BE2C (cell line): Measurements from ENCODE around the gene PPP3CA.

Experiments used
- DNase-seq: peaks from one replicate; pipeline ENCODE4 v3.0.0-alpha.2; 2020
- H3K27me3 ChIP-seq: fragments of 250-450 bp; sonication (Bioruptor Pico); 2 replicates; pipeline ENCODE4 v1.5.1; 2020; ENCODE audit warnings: mild to moderate bottlenecking
- H3K36me3 ChIP-seq: fragments of 250-450 bp; sonication (Bioruptor Pico); 2 replicates; pipeline ENCODE4 v1.5.1; 2020; ENCODE audit warnings: mild to moderate bottlenecking
- H3K4me1 ChIP-seq: fragments of 250-450 bp; sonication (Bioruptor Pico); 2 replicates; pipeline ENCODE4 v1.5.1; 2020
- H3K4me3 ChIP-seq: 2 replicates; pipeline ENCODE4 v1.5.1; 2011; ENCODE audit warnings: low read depth, low read length
- H3K9me3 ChIP-seq: fragments of 250-450 bp; sonication (Bioruptor Pico); 2 replicates; pipeline ENCODE4 v1.5.1; 2020
- CTCF ChIP-seq: IDR thresholded peaks from 2 replicates; pipeline ENCODE4 v1.5.1; 2012; ENCODE audit warnings: mild to moderate bottlenecking, low read depth, low read length

PPP3CA gene

GRCh38 chr4:101222156-101222845 is 125.0 kb downstream of the PPP3CA start:
- Histone ChIP-seq H3K9me3 (no peaks in the 10 kb centered on the region), H3K36me3 (no peaks in the 10 kb centered on the region), H3K27me3 (no peaks in the 10 kb centered on the region), H3K4me3 (no peak overlapping the region), H3K4me1 (peaks cover 18% of the 10 kb centered on the region)
- no peak for TF ChIP-seq CTCF
- DNase-seq, result no peak

- no peak overlapping the region for H3K4me3 ChIP-seq
- TF ChIP-seq CTCF, result no peak
- no peaks in the 10 kb centered on the region for H3K36me3 ChIP-seq
- H3K9me3 ChIP-seq, result no peaks in the 10 kb centered on the region
- DNase-seq, result no peak
- peaks cover 18% of the 10 kb centered on the region for H3K4me1 ChIP-seq
- H3K27me3 ChIP-seq, result no peaks in the 10 kb centered on the region
Observed at GRCh38 chr4:101221294-101221693, 126.0 kb downstream of the PPP3CA start.

- Histone ChIP-seq H3K4me1 (peaks cover 27% of the 10 kb centered on the region), H3K36me3 (no peaks in the 10 kb centered on the region), H3K4me3 (no peak overlapping the region), H3K27me3 (no peaks in the 10 kb centered on the region), H3K9me3 (no peaks in the 10 kb centered on the region)
- DNase-seq, result no peak
- TF ChIP-seq CTCF, result no peak
Observed at GRCh38 chr4:101218894-101219293, 128.4 kb downstream of the PPP3CA start.

DNA sequence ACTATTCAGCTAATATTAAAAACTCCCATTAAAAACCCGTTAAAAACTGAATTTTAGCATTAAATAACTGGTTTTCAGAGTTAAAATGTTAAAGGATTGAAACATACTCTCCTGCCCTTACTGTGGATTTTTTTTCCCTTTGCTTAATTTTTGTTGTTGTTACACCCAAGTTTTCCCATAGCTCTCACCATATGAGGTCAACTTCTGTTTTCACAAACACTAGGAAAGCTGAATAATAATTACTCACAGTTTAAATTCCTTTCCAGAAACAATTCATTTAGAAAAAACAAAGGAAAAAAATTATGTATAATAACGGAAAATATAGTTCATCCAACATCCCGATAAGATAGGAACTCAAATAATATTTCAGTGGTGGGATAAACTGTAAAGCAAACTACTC is 129.0 kb downstream of the PPP3CA start:
- no peak for TF ChIP-seq CTCF
- Histone ChIP-seq H3K9me3 (no peaks in the 10 kb centered on the region), H3K36me3 (no peaks in the 10 kb centered on the region), H3K4me3 (no peak overlapping the region), H3K4me1 (peaks cover 26% of the 10 kb centered on the region), H3K27me3 (no peaks in the 10 kb centered on the region)
- no peak for DNase-seq

- DNase-seq, result no peak
- TF ChIP-seq CTCF, result no peak
- H3K4me3 ChIP-seq, result no peak overlapping the region
- no peaks in the 10 kb centered on the region for H3K9me3 ChIP-seq
- H3K4me1 ChIP-seq, result peaks cover 22% of the 10 kb centered on the region
- no peaks in the 10 kb centered on the region for H3K27me3 ChIP-seq
- H3K36me3 ChIP-seq, result no peaks in the 10 kb centered on the region
Observed at GRCh38 chr4:101217353-101218031, 129.8 kb downstream of the PPP3CA start.

DNA sequence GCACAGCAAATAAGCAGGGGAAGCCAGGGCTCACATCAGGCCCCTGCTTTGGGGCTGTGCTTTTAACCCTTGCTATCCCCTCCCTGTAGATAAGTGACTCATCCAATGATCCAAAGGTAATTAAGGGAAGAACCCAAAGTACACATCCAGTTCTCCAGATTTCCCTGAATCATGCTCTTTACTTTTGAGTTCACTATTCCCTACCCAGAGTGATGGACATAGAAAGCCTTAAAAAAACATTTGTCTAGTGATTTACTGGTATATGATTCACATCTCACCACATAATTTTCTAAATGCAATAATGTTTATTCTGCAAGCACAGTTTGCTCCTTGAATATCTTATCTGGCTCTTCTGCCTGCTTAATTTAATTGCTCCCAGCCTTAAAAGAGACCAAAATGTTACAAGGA is 136.2 kb downstream of the PPP3CA start:
- no peaks in the 10 kb centered on the region for H3K36me3 ChIP-seq
- H3K4me3 ChIP-seq, result no peak overlapping the region
- H3K9me3 ChIP-seq, result no peaks in the 10 kb centered on the region
- no peaks in the 10 kb centered on the region for H3K27me3 ChIP-seq
- peak; percentile 50 for DNase-seq
- TF ChIP-seq CTCF, result no peak
- peaks cover 34% of the 10 kb centered on the region for H3K4me1 ChIP-seq
